ENCODE data around the gene MVB12A.

GRCh38 chr19:17469092-17469480 is 49.2 kb downstream of the MVB12A start:
- TF ChIP-seq ELK1 (IDR thresholded peaks at IDR 0.05; ENCODE audit: borderline replicate concordance, low read depth, low read length) (no peak), CTCF (conservative IDR thresholded peaks at IDR 0.05; ENCODE audit: low read depth, low read length) (no peak)
